ENCODE data around the gene IPPK. TPM values are rescaled to one million over a fixed set of nuclear protein-coding genes. Genes with fewer than 3 reads are reported as not detected.

Gene IPPK
- total RNA-seq, 3 donors from 2014 or later: 6.8 to 9.0 (median 7.7) TPM

- DNase-seq: no peak
- Histone ChIP-seq H3K36me3 (ENCODE audit: low read depth) (peaks cover 4% of the 10 kb centered on the region), H3K9me3 (no peaks in the 10 kb centered on the region), H3K4me1 (ENCODE audit: low read depth) (peaks cover 9% of the 10 kb centered on the region), H3K4me3 (no peak overlapping the region)
- TF ChIP-seq CTCF (IDR thresholded peaks at IDR 0.05): no peak
- ATAC-seq: no peak
- intact Hi-C loops (cut with DNase I, micrococcal nuclease): no loop called here
These were observed 42.8 kb upstream of the IPPK start for GRCh38 chr9:92712767-92713166.

- no peak for TF ChIP-seq CTCF (IDR thresholded peaks at IDR 0.05)
- Histone ChIP-seq H3K4me3 (no peak overlapping the region), H3K9me3 (no peaks in the 10 kb centered on the region), H3K36me3 (ENCODE audit: low read depth) (no peaks in the 10 kb centered on the region), H3K4me1 (ENCODE audit: low read depth) (peaks cover 9% of the 10 kb centered on the region)
- no peak for DNase-seq
- ATAC-seq: peak; percentile 18
- intact Hi-C loops (cut with DNase I, micrococcal nuclease): no loop called here
These were observed 41.9 kb upstream of the IPPK start for GRCh38 chr9:92711844-92712243.

- intact Hi-C loops (cut with DNase I, micrococcal nuclease): no loop called here
- Histone ChIP-seq H3K9me3 (no peaks in the 10 kb centered on the region), H3K4me3 (no peak overlapping the region), H3K4me1 (ENCODE audit: low read depth) (peaks cover 4% of the 10 kb centered on the region), H3K36me3 (ENCODE audit: low read depth) (no peaks in the 10 kb centered on the region)
- ATAC-seq (no peak), DNase-seq (no peak)
- TF ChIP-seq CTCF (IDR thresholded peaks at IDR 0.05): no peak
These were observed 41.2 kb upstream of the IPPK start for GRCh38 chr9:92711146-92711545.

- H3K36me3 ChIP-seq (ENCODE audit: low read depth): no peaks in the 10 kb centered on the region
- intact Hi-C loops (cut with DNase I, micrococcal nuclease): no loop called here
- no peaks in the 10 kb centered on the region for H3K9me3 ChIP-seq
- no peak for TF ChIP-seq CTCF (IDR thresholded peaks at IDR 0.05)
- H3K4me3 ChIP-seq: no peak overlapping the region
- DNase-seq: no peak
- H3K4me1 ChIP-seq (ENCODE audit: low read depth): no peaks in the 10 kb centered on the region
- no peak for ATAC-seq
These were observed 40.4 kb upstream of the IPPK start for GRCh38 chr9:92710368-92710767.

- H3K36me3 ChIP-seq (ENCODE audit: low read depth): no peaks in the 10 kb centered on the region
- DNase-seq: no peak
- no peak for TF ChIP-seq CTCF (IDR thresholded peaks at IDR 0.05)
- intact Hi-C loops (cut with DNase I, micrococcal nuclease): no loop called here
- H3K9me3 ChIP-seq: no peaks in the 10 kb centered on the region
- no peaks in the 10 kb centered on the region for H3K4me1 ChIP-seq (ENCODE audit: low read depth)
- ATAC-seq: no peak
- no peak overlapping the region for H3K4me3 ChIP-seq
These were observed 40.0 kb upstream of the IPPK start for GRCh38 chr9:92709954-92710353.

- Histone ChIP-seq H3K9me3 (no peaks in the 10 kb centered on the region), H3K36me3 (ENCODE audit: low read depth) (no peaks in the 10 kb centered on the region), H3K4me3 (no peak overlapping the region), H3K4me1 (ENCODE audit: low read depth) (no peaks in the 10 kb centered on the region)
- intact Hi-C loops (cut with DNase I, micrococcal nuclease): no loop called here
- no peak for ATAC-seq
- no peak for DNase-seq
- TF ChIP-seq CTCF (IDR thresholded peaks at IDR 0.05): no peak
These were observed 39.3 kb upstream of the IPPK start for GRCh38 chr9:92709240-92709639.
